Caco-2 (cell line): Measurements from ENCODE around the gene AS3MT. TPM values are rescaled to one million over a fixed set of nuclear protein-coding genes. Genes with fewer than 3 reads are reported as not detected.
"Not testable (repeated sequence)": the region's sequence is repeated elsewhere in the genome, so short reads cannot be mapped to it uniquely, and the experiment has no call there.

Experiments used
- BruUV-seq: library from RNA; stranded (reverse); fragments of 400-500 nt; replicated peaks from 2 replicates; lab custom pipeline; 2021; lab: Mats Ljungman, UMichigan
- CTCF ChIA-PET: fragments of 300-600 bp; sonication (Branson Sonifier 250); formaldehyde crosslinking; loops from one replicate; lab custom pipeline; 2022; ENCODE audit warnings: antibody characterized with exemption; lab: Charles Lee
- POLR2A ChIA-PET: fragments of 300-600 bp; sonication (Branson Sonifier 250); formaldehyde crosslinking; loops from one replicate; lab custom pipeline; 2022; ENCODE audit warnings: antibody characterized with exemption; lab: Charles Lee
- DNase-seq, 2 experiments: peaks; one replicate each; pipeline versions ENCODE4 v3.0.0 to v3.0.0-alpha.2; 2020 to 2022
- H3K27me3 ChIP-seq: replicated peaks from 2 replicates; pipeline ENCODE4 v1.6.0; 2011; ENCODE audit warnings: low read length; ENCODE audit not compliant: control insufficient read depth, insufficient read depth
- H3K36me3 ChIP-seq: 2 replicates; pipeline ENCODE4 v1.5.1; 2011; ENCODE audit warnings: low read length; ENCODE audit not compliant: control insufficient read depth, insufficient read depth
- H3K4me1 ChIP-seq: fragments of 250-450 bp; sonication (Bioruptor Pico); 2 replicates; pipeline ENCODE4 v1.5.1; 2020; ENCODE audit warnings: mild to moderate bottlenecking
- H3K4me3 ChIP-seq: 2 replicates; pipeline ENCODE4 v1.5.1; 2011; ENCODE audit warnings: low read depth, mild to moderate bottlenecking, control low read depth, low read length
- H3K9me3 ChIP-seq: fragments of 250-450 bp; sonication (Bioruptor Pico); 2 replicates; pipeline ENCODE4 v1.5.1; 2020; ENCODE audit warnings: mild to moderate bottlenecking, moderate library complexity
- H3K27ac Mint-ChIP-seq: one replicate; pipeline ENCODE4 v1.8.0; 2022; ENCODE audit warnings: mixed read lengths; ENCODE audit not compliant: unreplicated experiment
- H3K27me3 Mint-ChIP-seq: one replicate; pipeline ENCODE4 v1.8.0; 2022; ENCODE audit warnings: mixed read lengths; ENCODE audit not compliant: insufficient read depth, unreplicated experiment
- H3K36me3 Mint-ChIP-seq: one replicate; pipeline ENCODE4 v1.8.0; 2022; ENCODE audit warnings: mild to moderate bottlenecking, mixed read lengths; ENCODE audit not compliant: insufficient read depth, unreplicated experiment
- H3K4me1 Mint-ChIP-seq: one replicate; pipeline ENCODE4 v1.8.0; 2022; ENCODE audit warnings: low read depth, mixed read lengths; ENCODE audit not compliant: unreplicated experiment
- H3K4me3 Mint-ChIP-seq: one replicate; pipeline ENCODE4 v1.8.0; 2022; ENCODE audit warnings: mild to moderate bottlenecking, moderate library complexity, mixed read lengths; ENCODE audit not compliant: unreplicated experiment
- H3K9me3 Mint-ChIP-seq: one replicate; pipeline ENCODE4 v1.8.0; 2022; ENCODE audit warnings: mixed read lengths; ENCODE audit not compliant: unreplicated experiment
- intact Hi-C: fragments of 100-400 bp; cut with micrococcal nuclease; formaldehyde crosslinking; loops from one replicate; pipeline ENCODE4 v1.10.0; 2022; ENCODE audit not compliant: unreplicated experiment
- total RNA-seq: library from RNA; stranded (reverse); gene quantifications from 2 replicates; pipeline ENCODE4 v1.2.3, GENCODE V29; 2022
- TF ChIP-seq, protein P1 (sequence below), 2 experiments: fragments of 200-600 bp in 1 of 2; IDR thresholded peaks; 1 replicate in 1 of 2; 2 replicates in 1 of 2; pipeline versions ENCODE4 v1.5.1 to v1.8.0; 2011 to 2022; ENCODE audit warnings: antibody characterized with exemption in 1 of 2, control low read depth in 1 of 2, inconsistent platforms in 1 of 2, low read depth in 1 of 2, low read length in 1 of 2, mild to moderate bottlenecking in 1 of 2, moderate library complexity in 1 of 2; ENCODE audit not compliant: insufficient read depth in 1 of 2, severe bottlenecking in 1 of 2, unreplicated experiment in 1 of 2

The AS3MT gene
- total RNA-seq, 1 experiment from 2014 or later, result 6.4 TPM

DNA sequence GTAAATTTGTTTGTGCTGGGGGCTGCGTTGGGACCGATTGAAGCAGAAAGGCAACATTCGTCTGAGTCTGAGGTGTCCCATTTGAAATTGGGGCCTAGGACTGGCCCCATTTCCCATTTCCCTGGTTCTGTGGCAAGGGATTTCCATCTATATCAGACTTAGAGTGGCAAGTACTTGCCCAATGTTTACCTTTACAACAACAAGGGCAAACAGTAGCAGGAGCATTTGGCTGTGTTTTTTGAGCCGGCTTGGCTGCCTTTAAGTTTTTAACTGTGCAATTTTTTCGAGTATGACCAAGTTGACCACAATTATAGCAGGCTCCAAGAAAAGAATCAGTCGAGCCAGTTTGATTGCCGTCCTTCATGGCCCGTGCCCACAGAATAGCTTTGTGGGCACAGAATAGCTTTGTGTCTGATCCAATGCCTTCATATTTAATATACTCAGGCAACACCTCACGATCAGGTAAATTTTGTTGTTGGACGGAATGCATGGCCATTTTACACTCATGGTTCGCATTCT, 27.4 kb upstream of the AS3MT start:
- Mint-ChIP-seq H3K36me3 (peaks cover 7% of the 10 kb centered on the region), H3K4me1 (peaks cover 6% of the 10 kb centered on the region), H3K27me3 (no peaks in the 10 kb centered on the region), H3K9me3 (peaks cover 56% of the 10 kb centered on the region), H3K27ac (no peak overlapping the region), H3K4me3 (no peak overlapping the region)
- BruUV-seq, result no TSS peak
- Histone ChIP-seq H3K4me3 (no peak overlapping the region), H3K36me3 (no peaks in the 10 kb centered on the region), H3K9me3 (peaks cover 38% of the 10 kb centered on the region), H3K4me1 (peaks cover 7% of the 10 kb centered on the region; the same call in 1 of the 2 replicates), H3K27me3 (no peaks in the 10 kb centered on the region)
- intact Hi-C loops, result no loop called here
- TF ChIP-seq, protein P1, sequence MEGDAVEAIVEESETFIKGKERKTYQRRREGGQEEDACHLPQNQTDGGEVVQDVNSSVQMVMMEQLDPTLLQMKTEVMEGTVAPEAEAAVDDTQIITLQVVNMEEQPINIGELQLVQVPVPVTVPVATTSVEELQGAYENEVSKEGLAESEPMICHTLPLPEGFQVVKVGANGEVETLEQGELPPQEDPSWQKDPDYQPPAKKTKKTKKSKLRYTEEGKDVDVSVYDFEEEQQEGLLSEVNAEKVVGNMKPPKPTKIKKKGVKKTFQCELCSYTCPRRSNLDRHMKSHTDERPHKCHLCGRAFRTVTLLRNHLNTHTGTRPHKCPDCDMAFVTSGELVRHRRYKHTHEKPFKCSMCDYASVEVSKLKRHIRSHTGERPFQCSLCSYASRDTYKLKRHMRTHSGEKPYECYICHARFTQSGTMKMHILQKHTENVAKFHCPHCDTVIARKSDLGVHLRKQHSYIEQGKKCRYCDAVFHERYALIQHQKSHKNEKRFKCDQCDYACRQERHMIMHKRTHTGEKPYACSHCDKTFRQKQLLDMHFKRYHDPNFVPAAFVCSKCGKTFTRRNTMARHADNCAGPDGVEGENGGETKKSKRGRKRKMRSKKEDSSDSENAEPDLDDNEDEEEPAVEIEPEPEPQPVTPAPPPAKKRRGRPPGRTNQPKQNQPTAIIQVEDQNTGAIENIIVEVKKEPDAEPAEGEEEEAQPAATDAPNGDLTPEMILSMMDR (IDR thresholded peaks at IDR 0.05; ENCODE audit: insufficient read depth in 1 of 2, low read depth in 1 of 2, low read length in 1 of 2, severe bottlenecking in 1 of 2, unreplicated experiment in 1 of 2), result no peak
- no peak for DNase-seq
- ChIA-PET CTCF (no interaction called here), POLR2A (no interaction called here)

- DNase-seq, H3K4me3 Mint-ChIP-seq, H3K36me3 Mint-ChIP-seq, H3K27me3 Mint-ChIP-seq, H3K4me1 Mint-ChIP-seq, H3K36me3 ChIP-seq, H3K4me1 ChIP-seq, H3K27me3 ChIP-seq, H3K4me3 ChIP-seq, POLR2A ChIA-PET, BruUV-seq, H3K27ac Mint-ChIP-seq, intact Hi-C loops: not testable (repeated sequence)
- CTCF ChIA-PET, result interaction anchor here (0.6 kb wide), 1 partner anchor 33 kb away, joined by 3 read pairs; no protein-coding TSS in a partner anchor
- H3K9me3 ChIP-seq, result peaks cover 26% of the 10 kb centered on the region
- peaks cover 47% of the 10 kb centered on the region for H3K9me3 Mint-ChIP-seq
Measured at GRCh38 chr10:102843139-102843538, 26.1 kb upstream of the AS3MT start.

DNA sequence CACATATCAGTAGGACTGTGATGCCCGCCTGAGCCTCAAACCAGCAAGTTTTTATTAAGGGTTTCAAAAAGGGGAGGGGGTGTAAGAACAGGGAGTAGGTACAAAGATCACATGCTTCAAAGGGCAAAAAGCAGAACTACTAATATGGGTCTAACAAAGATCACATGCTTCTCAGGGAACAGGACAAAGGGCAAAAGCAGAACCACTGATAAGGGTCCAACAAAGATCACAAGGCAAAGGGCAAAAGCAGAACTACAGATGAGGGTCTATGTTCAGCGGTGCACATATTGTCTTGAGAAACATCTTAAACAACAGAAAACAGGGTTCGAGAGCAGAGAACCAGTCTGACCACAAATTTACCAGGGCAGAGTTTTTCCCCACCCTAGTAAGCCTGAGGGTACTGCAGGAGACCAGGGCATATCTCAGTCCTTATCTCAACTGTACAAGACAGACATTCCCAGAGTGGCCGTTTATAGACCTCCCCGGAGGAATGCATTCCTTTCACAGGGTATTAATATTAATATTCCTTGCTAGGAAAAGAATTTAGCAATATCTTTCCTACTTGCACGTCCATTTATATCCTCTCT, 25.0 kb upstream of the AS3MT start:
- DNase-seq, H3K27ac Mint-ChIP-seq, H3K4me1 ChIP-seq, POLR2A ChIA-PET, H3K4me3 Mint-ChIP-seq, H3K27me3 Mint-ChIP-seq, H3K4me3 ChIP-seq, BruUV-seq, H3K36me3 Mint-ChIP-seq, CTCF ChIA-PET, intact Hi-C loops, H3K4me1 Mint-ChIP-seq, H3K27me3 ChIP-seq, H3K36me3 ChIP-seq: not testable (repeated sequence)
- peaks cover 17% of the 10 kb centered on the region for H3K9me3 ChIP-seq
- H3K9me3 Mint-ChIP-seq, result peaks cover 41% of the 10 kb centered on the region

- no peaks in the 10 kb centered on the region for H3K36me3 ChIP-seq
- H3K27me3 ChIP-seq, result no peaks in the 10 kb centered on the region
- Mint-ChIP-seq H3K4me3 (no peak overlapping the region), H3K9me3 (peaks cover 41% of the 10 kb centered on the region), H3K4me1 (no peaks in the 10 kb centered on the region), H3K27ac (no peak overlapping the region), H3K27me3 (no peaks in the 10 kb centered on the region), H3K36me3 (no peaks in the 10 kb centered on the region)
- no TSS peak for BruUV-seq
- POLR2A ChIA-PET, result no interaction called here
- no peak overlapping the region for H3K4me3 ChIP-seq
- H3K9me3 ChIP-seq, result peaks cover 13% of the 10 kb centered on the region
- DNase-seq, result no peak
- CTCF ChIA-PET, result interaction anchor here (0.6 to 1.2 kb wide), 2 partner anchors 11 to 332 kb away, joined by 3 to 4 read pairs; no protein-coding TSS in a partner anchor
- H3K4me1 ChIP-seq, result no peaks in the 10 kb centered on the region
- intact Hi-C loops, result no loop called here
- TF ChIP-seq, protein P1 (IDR thresholded peaks at IDR 0.05; ENCODE audit: insufficient read depth in 1 of 2, low read depth in 1 of 2, low read length in 1 of 2, severe bottlenecking in 1 of 2, unreplicated experiment in 1 of 2), result no peak
Measured at GRCh38 chr10:102845352-102845902, 23.8 kb upstream of the AS3MT start.
